ENCODE results near the gene CHGA.

DNA sequence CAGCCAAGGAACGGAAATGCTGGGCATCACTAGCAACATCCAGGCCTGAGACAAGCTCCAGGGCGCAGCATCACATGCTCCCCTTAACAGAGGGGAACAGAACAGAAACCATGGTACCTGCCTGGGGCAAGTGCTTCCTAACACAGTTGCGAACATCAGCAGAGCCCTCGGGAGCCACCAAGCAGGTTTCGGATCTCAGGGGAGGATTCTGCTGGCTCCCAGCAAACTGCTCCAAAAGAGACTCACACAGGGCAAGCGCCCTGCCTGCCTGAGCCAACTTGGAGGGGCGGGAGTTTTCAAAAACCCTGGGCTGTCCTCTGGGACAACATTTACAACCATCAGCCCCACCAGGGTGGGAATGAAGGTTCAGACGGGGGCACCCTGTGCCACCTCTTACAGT lies 19.6 kb downstream of the CHGA start:
- TF ChIP-seq, protein P1, sequence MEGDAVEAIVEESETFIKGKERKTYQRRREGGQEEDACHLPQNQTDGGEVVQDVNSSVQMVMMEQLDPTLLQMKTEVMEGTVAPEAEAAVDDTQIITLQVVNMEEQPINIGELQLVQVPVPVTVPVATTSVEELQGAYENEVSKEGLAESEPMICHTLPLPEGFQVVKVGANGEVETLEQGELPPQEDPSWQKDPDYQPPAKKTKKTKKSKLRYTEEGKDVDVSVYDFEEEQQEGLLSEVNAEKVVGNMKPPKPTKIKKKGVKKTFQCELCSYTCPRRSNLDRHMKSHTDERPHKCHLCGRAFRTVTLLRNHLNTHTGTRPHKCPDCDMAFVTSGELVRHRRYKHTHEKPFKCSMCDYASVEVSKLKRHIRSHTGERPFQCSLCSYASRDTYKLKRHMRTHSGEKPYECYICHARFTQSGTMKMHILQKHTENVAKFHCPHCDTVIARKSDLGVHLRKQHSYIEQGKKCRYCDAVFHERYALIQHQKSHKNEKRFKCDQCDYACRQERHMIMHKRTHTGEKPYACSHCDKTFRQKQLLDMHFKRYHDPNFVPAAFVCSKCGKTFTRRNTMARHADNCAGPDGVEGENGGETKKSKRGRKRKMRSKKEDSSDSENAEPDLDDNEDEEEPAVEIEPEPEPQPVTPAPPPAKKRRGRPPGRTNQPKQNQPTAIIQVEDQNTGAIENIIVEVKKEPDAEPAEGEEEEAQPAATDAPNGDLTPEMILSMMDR (IDR thresholded peaks at IDR 0.05; ENCODE audit: low read depth, low read length, poor library complexity, severe bottlenecking) = no peak
- TF ChIP-seq EZH2phosphoT487 (IDR thresholded peaks at IDR 0.05; ENCODE audit: borderline replicate concordance, low read length) = no peak

Data from DOHH2 (cell line).